ENCODE measurements around the gene WASF1. TPM values are rescaled to one million over a fixed set of nuclear protein-coding genes. Genes with fewer than 3 reads are reported as not detected.
A peak's percentile ranks its signal among the peaks of the same experiment; 100 is the strongest.

The WASF1 gene
- 9.5 and 9.7 TPM in 2 replicates for total RNA-seq (2014; rRNA removed; shearing (Covaris generic))

GRCh38 chr6:110179406-110180227, at the start of gene WASF1:
TSS of gene WASF1 (minus strand) at chr6:110179670. CDS start at chr6:110127601, 52,069 bp downstream.
- peak; percentile 98 for DNase-seq (ENCODE audit: low read depth)

GRCh38 chr6:110226261-110226660, 46.8 kb upstream of the WASF1 start:
- no peak for DNase-seq (ENCODE audit: low read depth)

DNA sequence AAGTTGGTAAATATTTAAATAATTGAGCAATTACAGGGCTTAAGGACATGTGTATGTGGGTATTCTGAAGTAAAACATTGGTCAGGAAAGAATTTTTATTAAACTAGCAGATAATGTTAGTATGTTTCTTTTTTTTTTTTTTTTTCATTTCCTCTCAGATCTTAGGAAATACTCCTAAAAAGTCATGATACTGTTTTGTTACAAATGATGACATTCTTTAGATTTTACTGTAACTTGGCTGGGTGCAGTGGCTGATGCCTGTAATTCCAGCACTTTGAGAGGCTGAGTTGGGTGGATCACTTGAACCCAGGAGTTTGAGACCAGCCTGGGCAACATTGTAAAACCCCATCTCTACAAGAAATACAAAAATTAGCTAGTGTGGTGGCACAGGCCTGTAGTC, 42.3 kb upstream of the WASF1 start:
- no peak for DNase-seq (ENCODE audit: low read depth)

GRCh38 chr6:110217266-110217665, 37.8 kb upstream of the WASF1 start:
- no peak for DNase-seq (ENCODE audit: low read depth)

DNA sequence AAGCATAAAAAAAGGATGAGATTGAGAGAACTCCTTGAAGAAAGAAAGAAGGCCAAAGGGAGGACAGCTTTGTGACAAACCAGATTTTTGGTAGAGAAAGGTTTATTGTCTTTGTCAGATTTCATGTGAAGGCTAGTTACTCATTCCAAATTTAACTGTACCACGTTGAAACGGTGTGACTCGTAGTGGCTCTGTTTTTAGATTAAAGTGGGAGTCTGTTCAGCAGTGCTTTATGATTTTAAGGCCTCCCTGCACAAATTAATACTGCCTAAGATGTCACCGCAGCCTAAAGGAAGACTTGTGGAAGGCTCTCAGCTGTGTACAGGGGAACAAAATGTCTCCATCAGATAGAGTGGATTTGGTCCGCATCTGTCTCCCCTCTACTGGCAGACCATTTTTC, 36.7 kb upstream of the WASF1 start:
- DNase-seq (ENCODE audit: low read depth), result no peak

DNA sequence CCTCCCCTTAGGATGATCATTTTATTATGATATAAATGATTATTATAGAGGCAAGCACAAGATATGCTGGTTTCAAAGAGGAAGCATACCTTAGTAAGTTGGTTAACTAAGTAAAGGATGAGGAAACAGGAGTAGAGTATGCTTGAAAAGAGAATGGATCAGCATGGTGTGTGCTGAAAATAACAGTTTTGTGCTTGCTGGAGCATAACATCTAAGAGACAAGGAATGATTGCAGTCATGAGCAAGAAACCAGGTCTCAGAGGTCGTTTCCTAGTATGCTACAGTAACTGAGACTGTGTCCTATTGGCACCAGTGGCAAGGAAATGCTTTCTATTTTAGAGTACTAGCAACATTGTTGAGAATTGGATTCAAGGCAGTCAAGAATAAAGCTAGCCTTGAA, 34.9 kb upstream of the WASF1 start:
- no peak for DNase-seq (ENCODE audit: low read depth)

DNA sequence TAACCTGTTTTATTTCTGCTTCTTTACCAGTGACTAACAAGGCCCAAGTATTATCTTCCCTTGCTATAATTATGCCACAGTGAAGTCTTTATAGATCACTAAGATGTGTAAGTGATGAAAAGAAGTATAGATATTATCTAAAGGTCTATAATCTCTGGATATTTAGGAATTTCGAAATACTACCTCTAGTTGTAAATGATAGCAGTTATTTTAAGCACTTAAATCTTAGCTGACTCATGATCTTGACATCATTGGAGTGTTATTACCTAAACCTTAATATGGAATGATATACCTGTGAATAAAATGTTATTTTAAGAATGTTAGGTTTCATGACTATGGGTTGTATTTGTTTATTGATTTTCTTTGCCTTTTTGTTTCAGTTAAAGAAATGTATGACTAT, 32.3 kb upstream of the WASF1 start:
- DNase-seq (ENCODE audit: low read depth), result no peak

- DNase-seq (ENCODE audit: low read depth), result no peak
These were observed 28.2 kb upstream of the WASF1 start for GRCh38 chr6:110207652-110208051.

DNA sequence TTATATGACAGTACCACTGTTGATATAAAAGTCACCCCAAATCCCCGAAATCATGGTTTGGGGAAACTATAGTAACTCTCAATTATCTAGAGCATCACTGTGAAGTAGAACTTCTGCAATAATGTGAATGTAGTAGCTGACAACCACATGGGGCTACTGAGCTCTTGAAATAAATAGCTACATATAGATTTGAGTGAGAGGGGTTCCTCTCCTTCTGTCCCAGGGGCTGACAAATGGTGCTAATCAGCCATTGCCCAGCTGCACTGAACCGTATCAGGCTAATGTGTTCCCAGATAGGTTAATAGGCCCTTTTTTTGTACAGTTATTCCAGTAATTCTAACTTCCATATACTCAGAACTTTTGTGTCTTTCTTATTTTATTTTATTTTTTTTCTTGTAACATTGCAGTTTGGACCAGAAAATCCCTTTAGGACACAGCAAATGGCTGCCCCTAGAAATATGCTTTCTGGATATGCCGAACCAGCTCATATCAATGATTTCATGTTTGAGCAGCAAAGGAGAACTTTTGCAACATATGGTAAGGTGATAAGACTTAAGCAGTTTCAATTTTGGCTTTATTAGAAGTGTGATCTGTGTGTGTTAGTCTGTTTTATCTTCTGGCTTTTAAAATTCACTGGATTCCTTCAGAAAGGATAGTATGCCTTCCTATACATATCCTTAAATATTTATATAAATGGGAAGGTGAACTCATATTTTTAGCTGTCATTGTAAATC, 21.8 kb upstream of the WASF1 start:
- DNase-seq (ENCODE audit: low read depth), result no peak

DNA sequence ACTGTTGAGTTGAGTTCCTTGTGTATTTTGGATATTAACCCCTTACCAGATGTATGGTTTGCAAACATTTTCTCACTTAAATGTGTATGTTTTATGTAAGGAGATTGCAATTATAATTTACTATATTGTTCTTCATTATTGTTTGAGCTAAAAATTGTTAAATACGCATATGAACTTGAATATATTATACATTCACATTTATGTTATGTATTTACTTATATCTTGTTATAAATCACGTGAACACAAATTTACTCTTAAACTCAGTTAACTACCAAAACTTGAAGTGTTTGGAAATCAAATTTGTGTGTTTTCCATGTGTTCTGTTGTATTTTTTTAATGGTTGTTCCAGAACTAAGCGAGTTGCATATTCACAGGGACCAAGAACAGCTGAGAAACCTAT, 19.1 kb upstream of the WASF1 start:
- DNase-seq (ENCODE audit: low read depth), result no peak

- no peak for DNase-seq (ENCODE audit: low read depth)
These were observed 17.4 kb upstream of the WASF1 start for GRCh38 chr6:110196874-110197273.

GRCh38 chr6:110195639-110196038, 16.2 kb upstream of the WASF1 start:
- no peak for DNase-seq (ENCODE audit: low read depth)

DNA sequence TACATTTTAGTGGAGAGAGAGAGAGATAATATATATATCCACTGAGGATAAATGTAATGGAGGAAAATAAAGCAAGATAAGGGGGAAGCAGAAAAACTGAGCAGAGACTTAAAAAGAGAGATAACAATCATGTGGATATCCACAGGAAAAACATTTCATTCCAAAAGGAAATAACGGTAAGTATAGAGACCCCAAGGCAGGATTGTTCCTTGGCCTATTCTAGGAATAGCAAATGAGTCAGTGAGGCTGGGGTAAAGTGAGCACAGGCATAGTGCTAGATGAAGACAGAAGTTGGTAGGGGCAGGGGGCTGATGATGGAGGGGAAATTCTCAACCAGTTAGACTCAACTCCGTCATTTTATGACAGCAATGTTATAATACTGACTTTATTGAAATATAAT, 12.0 kb upstream of the WASF1 start:
- no peak for DNase-seq (ENCODE audit: low read depth)

DNA sequence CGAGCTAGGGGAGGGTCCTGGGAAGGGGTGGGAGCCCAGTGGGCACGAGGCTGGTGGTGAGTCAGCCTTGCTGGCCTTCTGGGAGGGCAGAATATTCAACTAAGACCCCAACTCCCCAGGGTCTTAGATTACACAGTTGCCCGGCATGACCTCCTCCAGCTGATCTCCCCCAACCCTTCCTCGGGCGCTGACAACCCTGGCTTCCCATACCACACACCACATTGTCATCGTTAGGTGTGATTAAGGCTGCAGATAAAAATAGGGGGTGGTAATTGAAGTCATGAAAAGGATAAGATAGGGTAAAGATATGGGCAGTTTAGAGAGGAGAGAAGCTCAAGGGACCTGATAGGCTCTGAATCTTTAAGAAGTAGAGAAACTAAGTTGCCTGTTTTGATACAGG, 11.3 kb upstream of the WASF1 start:
- no peak for DNase-seq (ENCODE audit: low read depth)

DNA sequence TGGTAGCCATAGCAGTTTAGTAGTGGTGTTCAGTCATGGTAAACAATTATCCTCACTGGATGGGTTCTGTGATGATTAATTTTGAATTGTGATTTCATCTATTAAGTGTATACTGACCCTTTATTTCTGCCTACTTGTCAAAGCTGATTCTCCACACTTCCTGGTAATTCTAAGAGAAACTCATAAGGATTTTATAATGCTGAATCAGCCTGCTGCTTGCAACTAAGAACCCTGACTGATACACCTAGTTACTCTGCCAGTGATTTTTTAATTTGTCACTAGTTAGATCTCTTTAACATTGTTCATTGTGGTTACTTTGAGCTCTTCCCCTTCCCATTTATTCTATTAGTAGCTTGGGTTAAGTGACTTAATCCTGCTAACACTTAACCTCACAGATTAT, 9.3 kb upstream of the WASF1 start:
- no peak for DNase-seq (ENCODE audit: low read depth)

- no peak for DNase-seq (ENCODE audit: low read depth)
These were observed 6.4 kb upstream of the WASF1 start for GRCh38 chr6:110185879-110186278.

DNA sequence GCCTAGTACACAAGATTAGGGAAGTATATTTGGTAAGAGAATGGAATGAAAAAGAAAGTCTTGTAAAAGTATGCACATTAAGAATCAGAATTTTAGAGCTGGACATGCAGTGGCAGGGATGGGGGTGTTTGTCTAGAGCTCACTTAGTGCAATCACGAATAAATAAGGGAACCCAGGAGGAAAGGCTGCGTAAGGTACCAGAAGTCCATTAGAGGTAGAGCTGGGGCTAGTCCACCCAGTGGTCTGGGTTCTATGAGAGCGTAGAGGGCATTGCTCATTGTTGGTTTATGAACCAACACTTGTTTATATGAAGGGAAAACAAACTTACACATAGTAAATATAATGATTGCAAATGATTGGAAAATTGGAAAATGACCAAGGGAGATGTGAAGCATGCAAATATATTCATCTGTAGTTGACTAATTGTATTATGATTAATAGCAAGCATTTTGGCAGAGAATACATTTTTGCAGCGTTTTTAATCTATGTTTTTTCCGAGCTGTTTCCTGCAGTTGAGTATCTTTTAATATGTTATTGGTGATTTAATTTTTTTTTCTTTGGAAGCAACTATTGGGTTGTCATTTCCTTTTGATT, 3.9 kb upstream of the WASF1 start:
- no peak for DNase-seq (ENCODE audit: low read depth)

DNA sequence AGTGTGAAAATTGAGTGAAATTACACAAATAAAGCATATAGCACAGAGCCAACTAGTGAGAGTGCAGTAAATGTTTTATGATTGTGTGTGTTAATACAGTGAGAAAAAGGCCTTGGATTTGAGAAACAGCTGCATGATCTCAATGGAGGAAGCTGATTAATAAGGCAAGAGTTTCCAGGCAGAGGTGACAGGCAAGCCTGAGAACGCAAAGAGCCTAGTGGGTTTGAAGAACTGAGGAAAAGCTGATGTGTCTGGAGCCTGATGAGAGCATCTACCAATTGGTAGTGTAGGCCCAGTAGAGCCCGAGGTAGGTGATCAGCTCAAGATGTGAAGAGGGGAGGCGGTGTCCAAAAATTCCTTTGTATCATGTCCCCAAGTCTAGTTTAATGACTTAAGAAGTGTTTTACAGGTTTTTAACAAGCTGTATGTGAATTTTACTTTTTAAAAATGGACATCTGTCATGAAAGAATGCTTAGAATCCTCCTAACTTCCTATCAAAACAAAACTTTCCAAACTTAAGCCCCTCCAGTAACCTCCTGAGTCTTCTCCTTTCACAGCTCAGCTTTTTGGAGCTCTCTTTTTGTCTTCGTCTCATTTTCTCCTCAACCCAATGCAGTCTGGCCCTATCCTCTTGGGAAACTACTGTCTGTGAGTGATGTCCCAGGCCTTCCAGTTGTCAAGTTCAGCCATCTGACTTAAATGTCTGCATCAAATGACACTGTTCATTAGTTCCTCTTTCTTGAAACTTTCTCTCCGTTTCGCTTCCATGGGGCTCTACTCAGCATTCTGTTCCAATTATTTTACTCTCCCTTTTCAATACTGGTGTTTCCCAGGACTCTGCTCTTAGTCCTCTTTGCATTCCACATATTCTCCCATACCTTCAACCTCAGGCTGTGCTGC, 1.9 kb upstream of the WASF1 start:
- peak; percentile 3 for DNase-seq (ENCODE audit: low read depth)

DNA sequence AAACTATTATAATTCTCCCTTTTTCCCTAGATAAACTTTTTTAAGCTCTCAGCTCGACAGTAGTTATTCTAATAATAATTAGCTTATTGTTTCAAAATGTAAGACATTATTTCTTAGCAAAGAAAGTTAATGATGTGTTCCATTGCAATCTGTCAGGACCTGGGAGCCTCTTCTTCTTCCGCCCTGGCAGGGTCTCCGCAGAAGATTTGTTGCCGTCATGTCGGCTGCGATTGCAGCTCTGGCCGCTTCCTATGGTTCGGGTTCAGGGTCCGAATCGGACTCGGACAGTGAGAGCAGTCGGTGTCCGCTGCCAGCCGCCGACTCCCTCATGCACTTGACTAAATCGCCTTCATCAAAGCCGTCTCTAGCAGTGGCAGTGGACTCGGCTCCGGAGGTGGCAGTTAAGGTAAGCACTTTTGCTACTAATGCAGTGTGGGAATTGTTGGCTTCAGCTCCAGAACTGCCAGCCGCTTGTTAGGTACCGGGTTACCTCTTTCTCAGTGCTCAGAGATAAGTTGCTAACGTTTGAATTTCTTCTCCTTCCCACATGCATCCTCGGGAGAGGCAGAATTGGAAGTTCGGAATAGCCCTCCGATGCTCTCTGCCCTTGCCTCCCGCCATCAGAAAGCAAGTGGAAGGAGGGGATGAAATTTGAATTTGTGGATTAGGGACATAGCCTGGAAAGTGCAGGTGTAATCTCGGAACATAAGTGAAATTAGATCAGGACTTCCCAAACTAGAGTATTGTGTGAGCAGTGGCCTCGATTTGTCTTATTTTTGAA, 948 bp upstream of the WASF1 start, which contains the start of gene CDC40:
TSS of gene CDC40 (plus strand) at position 200 of the 781 bp plus-strand sequence. CDS start at position 218, 18 bp downstream.
- DNase-seq (ENCODE audit: low read depth), result peak; percentile 65

DNA sequence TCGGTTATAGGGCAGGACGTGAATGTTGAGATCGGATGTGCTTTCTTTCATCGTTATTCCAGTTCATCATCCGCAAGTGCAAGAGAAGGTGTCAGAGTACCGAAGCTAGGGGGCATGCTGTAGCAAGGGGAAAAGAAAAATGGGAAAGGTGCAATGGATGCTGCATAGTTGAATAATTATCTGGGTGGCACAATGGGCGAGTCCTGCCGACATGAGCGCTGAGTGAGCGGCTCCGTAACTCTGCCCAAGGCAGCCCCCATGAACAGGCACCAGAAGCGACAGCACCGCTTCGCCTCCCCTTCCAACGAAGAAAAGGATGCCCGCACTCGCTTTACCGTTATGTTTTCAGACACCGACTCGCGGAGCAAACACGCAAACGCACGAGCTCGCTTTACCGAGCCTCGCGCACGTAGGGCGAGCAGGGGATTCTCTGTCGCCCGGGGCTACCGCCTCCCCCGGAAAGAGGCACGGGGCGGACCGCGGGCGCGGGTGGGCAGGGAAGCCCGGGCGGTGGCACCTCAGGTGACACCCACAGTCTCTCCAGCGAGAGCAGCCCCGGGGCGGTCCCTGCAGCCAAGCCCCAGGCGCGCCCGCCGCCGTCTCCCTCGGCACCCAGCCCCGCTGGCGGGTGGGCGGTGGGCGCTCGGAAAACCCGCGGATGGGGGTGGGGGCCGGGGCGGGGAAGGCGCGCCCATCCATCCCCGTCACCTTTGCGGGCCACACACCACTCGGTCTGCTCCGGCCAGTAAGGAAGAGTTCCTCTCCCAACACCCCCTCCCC, 654 bp downstream of the WASF1 start:
- DNase-seq (ENCODE audit: low read depth), result peak; percentile 73

Data from Daoy (cell line).